Pancreas (tissue), 10 donors: ENCODE data around the gene PRPF8. TPM values are rescaled to one million over a fixed set of nuclear protein-coding genes. Genes with fewer than 3 reads are reported as not detected.
"Not testable (repeated sequence)": the region's sequence is repeated elsewhere in the genome, so short reads cannot be mapped to it uniquely, and the experiment has no call there.

Experiments
- ATAC-seq, 4 donors: fragments of 200-7000 bp; cut with Tn5 transposase; one replicate each; pipeline versions ENCODE4 v1.8.0 to v1.9.1; 2020; ENCODE audit warnings: mild to moderate bottlenecking in 4 of 4, moderate library complexity in 4 of 4
- DNase-seq, 6 donors: peaks; one replicate each; pipeline ENCODE4 v3.0.0-alpha.2; 2020
- FAIRE-seq: peaks from 2 replicates; lab custom pipeline; 2012; peaks lifted over from hg19 to GRCh38; lab: Jason Lieb, UNC
- H3K27ac ChIP-seq, 4 donors: fragments of 200-600 bp; sonication (generic); 1 replicate in 3 of 4; 2 replicates in 1 of 4; pipeline versions ENCODE4 v1.5.0 to v1.8.0; 2020
- H3K27me3 ChIP-seq, 4 donors: fragments of 200-600 bp; one replicate each; pipeline ENCODE4 v1.8.0; 2021
- H3K36me3 ChIP-seq, 3 donors: fragments of 200-600 bp; sonication (generic) in 1 of 3; one replicate each; pipeline versions ENCODE4 v1.5.0 to v1.8.0; 2020 to 2021
- H3K4me1 ChIP-seq, 3 donors: fragments of 200-600 bp; one replicate each; pipeline ENCODE4 v1.8.0; 2021
- H3K4me3 ChIP-seq, 4 donors: fragments of 200-600 bp; sonication (generic) in 2 of 4; one replicate each; pipeline versions ENCODE4 v1.5.0 to v1.8.0; 2020 to 2021
- H3K9me3 ChIP-seq, 4 donors: fragments of 200-600 bp; one replicate each; pipeline ENCODE4 v1.8.0; 2021
- CTCF ChIP-seq, 4 donors: fragments of 200-600 bp; sonication (generic) in 3 of 4; IDR thresholded peaks; one replicate each; pipeline versions ENCODE4 v1.5.0 to v1.8.0; 2021; ENCODE audit warnings: antibody characterized with exemption in 4 of 4
- WGBS, 2 donors: extraction: QIAGEN DNeasy Blood & Tissue Kit; methylation state at CpG; one replicate each; pipeline ENCODE4 v1.1.7; 2013; 5-methylcytosine and 5-hydroxymethylcytosine counted together
- intact Hi-C, 3 donors: fragments of 100-400 bp; cut with DNase I; formaldehyde crosslinking; loops; one replicate each; pipeline versions ENCODE4 v1.11.1 to v1.14.2; 2022
- polyA plus RNA-seq, 2 donors: library from polyadenylated mRNA; stranded (reverse); fragments of 200-250 nt; gene quantifications; one replicate each; pipeline ENCODE4 v1.2.3, GENCODE V29; 2013
- total RNA-seq, 6 donors: library from RNA; stranded (reverse); fragmentation: NEBNext Ultra II Directional in 4 of 6; extraction: Animal tissue kit (Norgen Biotek cat#: 25700) in 4 of 6; gene quantifications; one replicate each; pipeline versions ENCODE4 v1.2.1 to v1.2.4, GENCODE V29; 2021 to 2023
- donor health status: healthy with polysubstance abuse.
- donor health status: DM: no; HTN: no; CAD: no; lungs with moderate emphysema.
- donor health status: DM: no; HTN: no; CAD: no.
- donor health status: control.
- donor health status: control.
- donor health status: Bipolar disorder and iron deficiency.
- donor health status: DM: yes; HTN: yes; CAD: no.
- donor health status: DM: no; HTN: no; CAD: no.
- donor health status: DM: no; HTN: no; CAD: no.
- donor health status: DM: yes; HTN: yes; CAD: no.

Gene PRPF8
- total and polyA plus RNA-seq, 8 donors: 78.9 to 129 (median 97.7) TPM

GRCh38 chr17:1658100-1658499 is 26.6 kb downstream of the PRPF8 start:
- Histone ChIP-seq H3K9me3 (no peaks in the 10 kb centered on the region), H3K36me3 (peaks cover 31 to 99% (median 92%) of the 10 kb centered on the region in 3 donors), H3K4me1 (no peaks in the 10 kb centered on the region), H3K27ac (no peak overlapping the region), H3K4me3 (no peak overlapping the region), H3K27me3 (no peaks in the 10 kb centered on the region)
- no peak for DNase-seq
- no peak for TF ChIP-seq CTCF (IDR thresholded peaks at IDR 0.05)
- WGBS, 2 donors: 94 to 95% methylated on average over 9 of the region's 9 CpGs
- ATAC-seq: no peak
- FAIRE-seq: no peak
- intact Hi-C loops: no loop called here

GRCh38 chr17:1653735-1654134 is 30.9 kb downstream of the PRPF8 start:
- intact Hi-C loops: no loop called here

GRCh38 chr17:1652794-1653193 is 31.9 kb downstream of the PRPF8 start:
- 87 to 93% methylated on average over 7 of the region's 7 CpGs for WGBS, 2 donors
- peak in 2 of 6 donors; percentile 2 to 15 for DNase-seq
- peaks cover 30 to 73% (median 66%) of the 10 kb centered on the region in 3 donors for H3K36me3 ChIP-seq
- intact Hi-C loops, H3K27me3 ChIP-seq, H3K9me3 ChIP-seq, ATAC-seq, FAIRE-seq, H3K4me3 ChIP-seq, H3K27ac ChIP-seq: not testable (repeated sequence)
- peaks cover 17 to 21% (median 18%) of the 10 kb centered on the region in 3 donors for H3K4me1 ChIP-seq

More at GRCh38 chr17:1653735-1654134, 30.9 kb downstream of the PRPF8 start:
- Histone ChIP-seq H3K4me3 (no peak overlapping the region), H3K27me3 (no peaks in the 10 kb centered on the region), H3K27ac (no peak overlapping the region), H3K4me1 (peaks cover 9 to 13% (median 12%) of the 10 kb centered on the region in 3 donors), H3K9me3 (no peaks in the 10 kb centered on the region), H3K36me3 (peaks cover 30 to 83% (median 75%) of the 10 kb centered on the region in 3 donors)
- WGBS, 2 donors: 93 to 95% methylated on average over 14 of the region's 14 CpGs
- ATAC-seq (no peak), FAIRE-seq (no peak), DNase-seq (peak in 1 of 6 donors; percentile 23)
- no peak for TF ChIP-seq CTCF (IDR thresholded peaks at IDR 0.05)

- FAIRE-seq (no peak), ATAC-seq (no peak), DNase-seq (peak in 1 of 6 donors; percentile 72)
- Histone ChIP-seq H3K4me3 (no peak overlapping the region), H3K27ac (no peak overlapping the region), H3K4me1 (peaks cover 17 to 25% (median 21%) of the 10 kb centered on the region in 3 donors), H3K27me3 (no peaks in the 10 kb centered on the region), H3K9me3 (no peaks in the 10 kb centered on the region), H3K36me3 (peaks cover 26 to 62% (median 57%) of the 10 kb centered on the region in 3 donors)
- TF ChIP-seq CTCF (IDR thresholded peaks at IDR 0.05): no peak
- 73 to 76% methylated on average over 4 of the region's 4 CpGs for WGBS, 2 donors
- intact Hi-C loops: no loop called here
These were observed 33.2 kb downstream of the PRPF8 start for GRCh38 chr17:1651559-1651844.

- Histone ChIP-seq H3K9me3 (no peaks in the 10 kb centered on the region), H3K36me3 (peaks cover 21 to 56% (median 52%) of the 10 kb centered on the region in 3 donors), H3K4me3 (peak overlapping the region in 1 of 4 donors; percentile 85), H3K27ac (peak overlapping the region; percentile 96 to 100 (median 98)), H3K4me1 (peaks cover 17 to 25% (median 21%) of the 10 kb centered on the region in 3 donors), H3K27me3 (no peaks in the 10 kb centered on the region)
- no peak for TF ChIP-seq CTCF (IDR thresholded peaks at IDR 0.05)
- ATAC-seq: no peak
- FAIRE-seq: no peak
- intact Hi-C loops: no loop called here
- WGBS, 2 donors: 72 to 77% methylated on average over 21 to 22 of the region's 22 CpGs
- DNase-seq: peak in 4 of 6 donors; percentile 21 to 70 (median 42)
These were observed 33.7 kb downstream of the PRPF8 start for GRCh38 chr17:1650731-1651558.
